ENCODE data around the gene AP5S1.
"Not testable (repeated sequence)": the region's sequence is repeated elsewhere in the genome, so short reads cannot be mapped to it uniquely, and the experiment has no call there.

AP5S1 gene

DNA sequence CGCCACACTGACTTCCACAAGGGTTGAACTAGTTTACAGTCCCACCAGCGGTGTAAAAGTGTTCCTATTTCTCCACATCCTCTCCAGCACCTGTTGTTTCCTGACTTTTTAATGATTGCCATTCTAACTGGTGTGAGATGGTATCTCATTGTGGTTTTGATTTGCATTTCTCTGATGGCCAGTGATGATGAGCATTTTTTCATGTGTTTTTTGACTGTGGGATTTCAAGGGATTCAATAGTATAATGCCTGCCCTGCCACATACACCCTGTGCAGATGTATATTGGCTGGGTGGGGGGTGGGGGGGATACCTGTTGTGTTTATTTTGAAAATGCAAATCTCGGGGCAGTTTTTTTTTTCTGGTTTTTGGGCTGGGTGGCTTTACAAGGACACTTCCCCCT lies 26.2 kb upstream of the AP5S1 start:
- not testable (repeated sequence) for DNase-seq

DNA sequence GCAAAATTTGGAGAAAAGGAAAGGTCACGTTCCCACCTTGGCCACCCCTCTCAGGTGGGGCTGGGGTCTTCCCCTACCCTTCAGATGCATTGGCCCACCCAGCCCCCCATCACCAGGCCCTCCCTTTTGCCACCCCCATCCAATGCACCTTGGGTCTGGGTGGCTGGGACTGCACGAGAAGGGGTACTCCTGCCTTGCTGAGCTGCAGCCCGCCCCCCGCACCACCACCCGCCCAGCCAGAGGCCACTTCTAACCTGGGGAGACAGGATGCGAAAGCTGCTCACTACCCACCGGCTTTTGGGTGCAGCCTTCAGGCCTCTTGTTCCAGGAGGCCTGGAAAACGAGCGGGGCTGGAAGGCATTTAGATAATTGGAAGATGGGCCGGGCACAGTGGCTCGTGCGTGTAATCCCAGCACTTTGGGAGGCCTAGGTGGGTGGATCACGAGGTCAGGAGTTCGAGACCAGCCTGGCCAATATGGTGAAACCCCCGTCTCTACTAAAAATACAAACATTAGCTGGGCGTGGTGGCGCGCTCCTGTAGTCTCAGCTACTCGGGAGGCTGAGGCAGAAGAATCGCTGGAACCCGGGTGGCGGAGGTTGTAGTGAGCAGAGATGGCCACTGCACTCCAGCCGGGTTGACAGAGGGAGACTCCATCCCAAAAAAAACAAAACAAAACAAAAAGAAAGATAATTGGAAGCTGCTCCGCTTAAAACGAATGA lies 25.5 kb upstream of the AP5S1 start:
- no peak for DNase-seq

DNA sequence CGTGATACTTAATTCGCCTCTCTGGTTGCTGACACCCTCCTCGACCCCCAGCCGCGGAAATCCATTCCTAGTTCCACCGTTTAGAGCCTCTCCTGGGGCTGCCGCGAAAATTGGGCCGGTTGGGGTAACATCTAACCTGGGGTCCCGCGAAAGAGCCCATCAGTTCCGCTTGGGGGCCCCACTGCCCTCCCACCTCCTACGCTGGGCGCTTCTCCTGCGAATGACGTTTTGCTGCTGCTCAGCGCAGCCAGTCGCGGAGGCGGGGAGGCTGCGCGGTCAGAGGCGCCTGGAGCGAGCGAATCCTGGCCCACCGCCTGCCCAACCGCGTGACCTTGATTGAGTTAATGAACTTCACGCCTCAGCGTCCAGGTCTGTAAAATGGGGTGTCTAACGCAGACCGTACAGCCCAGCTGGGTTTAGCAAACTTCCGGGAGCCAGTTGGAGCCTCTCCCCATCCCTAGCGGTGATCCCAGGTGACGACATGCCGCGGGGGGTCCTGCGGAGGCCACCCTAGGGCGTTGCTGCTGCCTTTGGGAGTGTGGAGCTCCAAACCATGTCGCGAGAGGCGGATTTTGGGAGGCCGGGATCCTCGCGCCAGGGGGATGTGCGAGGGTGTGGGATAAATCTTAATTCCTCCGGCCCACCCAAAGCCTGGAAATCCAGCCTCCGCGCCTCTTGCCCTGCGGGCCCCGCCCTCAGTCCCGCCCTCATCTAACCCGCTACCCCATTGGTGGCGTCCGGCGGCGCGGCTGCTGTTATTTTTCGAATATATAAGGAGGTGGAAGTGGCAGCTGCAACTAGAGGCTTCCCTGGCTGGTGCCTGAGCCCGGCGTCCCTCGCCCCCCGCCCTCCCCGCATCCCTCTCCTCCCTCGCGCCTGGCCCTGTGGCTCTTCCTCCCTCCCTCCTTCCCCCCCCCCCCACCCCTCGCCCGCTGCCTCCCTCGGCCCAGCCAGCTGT lies 24.6 kb upstream of the AP5S1 start, which contains the start of gene CDC25B:
CDC25B (plus strand) TSS at position 800 of the 958 bp plus-strand sequence. CDS start 222 bp downstream, outside the sequence.
- peak; percentile 82 for DNase-seq

- DNase-seq: no peak
Observed at GRCh38 chr20:3796477-3797225, 23.7 kb upstream of the AP5S1 start.

- DNase-seq: no peak
Observed at GRCh38 chr20:3797226-3797545, 23.2 kb upstream of the AP5S1 start.

- no peak for DNase-seq
Observed at GRCh38 chr20:3797592-3798372, 22.6 kb upstream of the AP5S1 start.

- DNase-seq: no peak
Observed at GRCh38 chr20:3798373-3798768, 22.0 kb upstream of the AP5S1 start.

GRCh38 chr20:3798908-3799248 lies 21.5 kb upstream of the AP5S1 start:
- DNase-seq: no peak

DNA sequence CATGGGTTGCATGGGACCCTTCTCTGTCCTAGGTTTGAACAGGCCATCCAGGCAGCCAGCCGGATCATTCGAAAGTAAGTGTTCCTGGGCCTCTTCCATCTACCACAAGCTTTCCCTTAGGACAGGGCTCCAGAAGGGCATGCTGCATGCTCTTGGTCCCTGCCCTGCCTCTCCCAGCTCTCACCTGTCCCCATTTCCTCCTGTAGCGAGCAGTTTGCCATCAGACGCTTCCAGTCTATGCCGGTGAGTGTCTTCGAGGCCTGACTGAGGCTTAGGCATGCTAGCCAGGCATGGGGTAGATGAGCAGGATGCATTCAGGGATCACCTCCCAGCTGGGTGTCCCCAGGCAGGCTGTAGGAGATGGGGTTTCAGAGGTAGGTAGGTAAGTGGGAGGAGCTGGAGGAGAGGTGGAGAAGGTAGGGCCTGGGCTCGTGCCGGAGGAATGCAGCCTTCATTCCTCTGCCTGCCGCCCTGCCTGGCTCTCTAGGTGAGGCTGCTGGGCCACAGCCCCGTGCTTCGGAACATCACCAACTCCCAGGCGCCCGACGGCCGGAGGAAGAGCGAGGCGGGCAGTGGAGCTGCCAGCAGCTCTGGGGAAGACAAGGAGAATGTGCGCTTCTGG lies 20.0 kb upstream of the AP5S1 start:
- no peak for DNase-seq

DNA sequence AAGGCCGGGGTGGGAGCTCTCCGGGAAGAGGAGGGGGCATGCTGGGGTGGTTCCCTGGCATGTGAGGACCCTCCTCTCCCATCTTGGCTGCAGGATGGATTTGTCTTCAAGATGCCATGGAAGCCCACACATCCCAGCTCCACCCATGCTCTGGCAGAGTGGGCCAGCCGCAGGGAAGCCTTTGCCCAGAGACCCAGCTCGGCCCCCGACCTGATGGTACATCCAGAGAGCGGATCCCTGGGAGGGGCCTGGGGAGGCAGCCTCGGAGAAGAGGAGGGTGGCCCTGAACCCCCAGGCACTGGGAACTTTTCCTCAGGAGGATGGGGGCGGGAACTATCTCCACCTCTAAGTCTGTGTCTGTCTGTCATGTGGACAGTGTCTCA lies 19.5 kb upstream of the AP5S1 start:
- no peak for DNase-seq

DNA sequence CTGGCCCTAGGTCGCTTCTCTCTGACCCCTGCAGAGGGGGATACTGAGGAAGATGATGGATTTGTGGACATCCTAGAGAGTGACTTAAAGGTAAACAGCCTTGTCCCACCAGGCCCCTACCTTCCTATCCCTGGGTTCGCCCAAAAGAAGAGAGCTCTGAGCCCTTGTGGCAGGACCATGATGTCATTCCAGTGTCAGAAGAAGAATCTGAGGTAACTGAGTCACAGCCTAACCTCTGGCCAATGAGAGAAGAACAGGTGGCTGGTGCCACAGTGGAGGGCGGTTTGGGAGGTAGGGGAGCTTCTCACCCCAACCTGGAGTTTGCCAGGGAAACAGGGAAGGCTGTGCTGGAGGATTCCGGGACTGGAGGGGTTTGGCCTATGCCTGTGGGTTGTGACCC lies 19.0 kb upstream of the AP5S1 start:
- DNase-seq: no peak

- no peak for DNase-seq
Observed at GRCh38 chr20:3801846-3802245, 18.5 kb upstream of the AP5S1 start.

- no peak for DNase-seq
Observed at GRCh38 chr20:3802524-3803239, 17.7 kb upstream of the AP5S1 start.

- no peak for DNase-seq
Observed at GRCh38 chr20:3803289-3803688, 17.1 kb upstream of the AP5S1 start.

DNA sequence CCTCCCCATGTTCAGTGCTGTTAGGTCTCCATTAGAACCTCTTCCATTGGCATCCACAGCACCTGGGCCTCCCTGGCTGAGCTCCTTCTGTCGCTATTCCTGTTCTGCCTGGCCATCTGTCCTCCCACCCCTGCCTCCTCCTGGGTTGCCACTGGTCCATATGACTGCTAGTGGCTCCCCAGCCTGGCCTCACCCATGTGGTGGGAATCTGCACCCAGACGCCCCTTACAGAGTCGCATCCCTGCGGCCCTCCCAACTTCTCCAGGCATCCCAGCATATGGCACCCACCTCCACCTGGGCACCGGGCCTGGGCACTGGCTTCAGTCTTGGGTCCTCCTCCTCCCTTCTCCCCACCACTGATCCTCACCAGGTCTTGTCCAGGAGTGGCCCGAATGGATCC lies 16.5 kb upstream of the AP5S1 start:
- no peak for DNase-seq

DNA sequence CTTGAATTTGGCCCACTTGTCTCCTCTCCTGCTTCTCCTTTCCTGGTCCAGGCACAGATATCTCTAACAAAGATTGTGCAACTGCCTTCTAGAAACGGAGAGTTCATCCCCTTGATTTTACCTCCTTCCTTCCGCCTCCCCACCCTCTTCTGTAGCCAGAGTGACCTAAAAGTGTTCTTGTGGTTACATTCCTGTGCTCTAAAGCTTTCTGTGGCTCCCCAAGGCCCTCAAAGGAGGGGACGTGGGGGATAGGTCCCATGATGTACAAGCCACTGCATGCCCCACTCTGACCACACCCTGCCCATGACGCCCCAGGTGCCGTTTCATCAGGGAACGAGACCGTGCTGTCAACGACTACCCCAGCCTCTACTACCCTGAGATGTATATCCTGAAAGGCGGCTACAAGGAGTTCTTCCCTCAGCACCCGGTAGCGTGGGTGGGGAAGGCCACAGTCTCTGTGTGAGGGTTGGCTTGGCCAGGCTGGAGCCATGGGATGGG lies 16.0 kb upstream of the AP5S1 start:
- no peak for DNase-seq

- DNase-seq: no peak
Observed at GRCh38 chr20:3804781-3805180, 15.6 kb upstream of the AP5S1 start.

DNA sequence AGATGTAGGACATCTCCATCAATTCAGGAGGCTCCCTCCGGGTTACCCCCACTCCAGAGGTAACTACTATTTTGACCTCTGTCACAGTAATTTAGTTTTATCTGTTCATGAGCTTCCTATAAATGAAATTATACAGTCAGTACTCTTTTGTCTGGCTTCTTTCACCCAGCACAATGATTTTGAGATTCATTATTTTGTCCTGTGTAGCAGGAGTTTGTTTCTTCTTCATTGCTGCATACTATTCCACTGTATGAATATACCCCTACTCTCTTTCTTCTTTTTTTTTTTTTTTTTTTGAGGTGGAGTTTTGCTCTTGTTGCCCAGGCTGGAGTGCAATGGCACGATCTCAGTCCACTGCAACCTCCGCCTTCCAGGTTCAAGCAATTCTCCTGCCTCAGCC lies 11.8 kb upstream of the AP5S1 start:
- no peak for DNase-seq

GRCh38 chr20:3811467-3812258 lies 8.7 kb upstream of the AP5S1 start:
- DNase-seq: peak; percentile 37

DNA sequence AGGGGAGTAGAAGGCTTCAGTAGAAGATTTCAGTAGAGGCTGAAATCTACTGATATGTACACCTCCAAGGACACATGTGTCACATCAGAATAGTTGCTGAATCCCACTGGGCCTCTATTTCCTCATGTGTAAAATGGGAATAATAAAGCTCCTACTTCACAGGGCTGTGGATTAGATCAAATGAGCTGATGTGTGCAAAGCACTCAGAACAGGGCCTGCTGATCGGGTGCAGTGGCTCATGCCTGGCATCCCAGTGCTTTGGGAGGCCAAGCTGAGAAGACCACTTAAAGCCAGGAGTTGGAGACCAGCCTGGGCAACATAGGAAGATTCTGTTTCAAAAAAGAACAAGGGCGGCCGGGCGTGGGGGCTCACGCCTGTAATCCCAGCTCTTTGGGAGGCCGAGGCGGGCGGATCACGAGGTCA lies 8.1 kb upstream of the AP5S1 start:
- DNase-seq: no peak

Data from NCI-H1417 treated with DMSO at 0.1 percent for 48 hours (cell line).